HCT116 (cell line): Measurements from ENCODE around the gene LYRM1. TPM values are rescaled to one million over a fixed set of nuclear protein-coding genes. Genes with fewer than 3 reads are reported as not detected.
A peak's percentile ranks its signal among the peaks of the same experiment; 100 is the strongest.

Experiments used
- ATAC-seq: fragments of 200-7000 bp; cut with Tn5 transposase; 2 replicates; pipeline ENCODE4 v1.9.1; 2020; ENCODE audit warnings: mild to moderate bottlenecking, moderate library complexity
- BruUV-seq: library from RNA; stranded (reverse); fragments of 400-500 nt; replicated peaks from 2 replicates; lab custom pipeline; 2021; lab: Mats Ljungman, UMichigan
- CTCF ChIA-PET: fragments of 300-600 bp; sonication (Branson Sonifier 250); formaldehyde crosslinking; loops from one replicate; lab custom pipeline; 2021; ENCODE audit warnings: antibody characterized with exemption; lab: Charles Lee
- POLR2A ChIA-PET: fragments of 300-600, 350-600 bp; sonication (Branson Sonifier 250); formaldehyde crosslinking; loops from one replicate; lab custom pipeline; 2021; ENCODE audit warnings: antibody characterized with exemption; lab: Charles Lee
- RAD21 ChIA-PET, 2 experiments: fragments of 300-600 bp; sonication (Branson Sonifier 250); formaldehyde crosslinking; loops; one replicate each; lab custom pipeline; 2023; ENCODE audit warnings: low total read pairs in 2 of 2; ENCODE audit not compliant: uncharacterized antibody in 2 of 2, unreplicated experiment in 2 of 2, low non-redundant PET in 1 of 2; lab: Charles Lee
- DNase-seq: peaks from one replicate; pipeline ENCODE4 v3.0.0-alpha.2; 2010; ENCODE audit warnings: low read depth, low spot score
- H2AFZ ChIP-seq: fragments of 200-600 bp; shearing (Covaris generic), sonication (generic); 2 replicates; pipeline ENCODE4 v1.6.1; 2017; ENCODE audit warnings: low read depth, mixed run types, mixed read lengths, antibody characterized with exemption, low read length; ENCODE audit not compliant: poor library complexity, severe bottlenecking
- H3K27ac ChIP-seq: 2 replicates; pipeline ENCODE4 v1.5.1; 2012; ENCODE audit warnings: low read depth, low read length
- H3K27me3 ChIP-seq: fragments of 200-600 bp; sonication (generic); 2 replicates; pipeline ENCODE4 v1.6.1; 2016; ENCODE audit warnings: mixed run types, low read length, mixed read lengths; ENCODE audit not compliant: insufficient read depth
- H3K36me3 ChIP-seq, 2 experiments: fragments of 200-500 bp in 1 of 2; fragments of 200-600 bp in 1 of 2; sonication (Bioruptor generic) in 1 of 2; sonication (generic) in 1 of 2; 2 replicates each; pipeline versions ENCODE4 v1.5.1 to v1.6.1; 2014 to 2016; ENCODE audit warnings: low read length in 2 of 2, inconsistent platforms in 1 of 2, mixed read lengths in 1 of 2, mixed run types in 1 of 2; ENCODE audit not compliant: insufficient read depth in 2 of 2, control insufficient read depth in 1 of 2
- H3K4me1 ChIP-seq, 2 experiments: fragments of 200-600 bp in 1 of 2; sonication (generic) in 1 of 2; 2 replicates each; pipeline versions ENCODE4 v1.5.1 to v1.6.1; 2012 to 2017; ENCODE audit warnings: low read length in 2 of 2, inconsistent platforms in 1 of 2, mild to moderate bottlenecking in 1 of 2, mixed read lengths in 1 of 2, mixed run types in 1 of 2, moderate library complexity in 1 of 2; ENCODE audit not compliant: insufficient read depth in 2 of 2, control insufficient read depth in 1 of 2
- H3K4me2 ChIP-seq: fragments of 200-600 bp; sonication (generic); 2 replicates; pipeline ENCODE4 v1.6.1; 2017; ENCODE audit warnings: mixed run types, low read length, mixed read lengths
- H3K4me3 ChIP-seq, 2 experiments: fragments of 200-600 bp in 1 of 2; sonication (generic) in 1 of 2; replicated peaks in 1 of 2; 2 replicates each; pipeline ENCODE4 v1.5.1; 2011 to 2016; ENCODE audit warnings: low read length in 2 of 2, control low read depth in 1 of 2, low read depth in 1 of 2, mild to moderate bottlenecking in 1 of 2, mixed read lengths in 1 of 2, mixed run types in 1 of 2
- H3K79me2 ChIP-seq: fragments of 200-600 bp; sonication (generic); 2 replicates; pipeline ENCODE4 v1.6.1; 2017; ENCODE audit warnings: mild to moderate bottlenecking, mixed run types, low read length, moderate library complexity, mixed read lengths; ENCODE audit not compliant: insufficient read depth
- H3K9ac ChIP-seq: fragments of 200-600 bp; sonication (generic); 2 replicates; pipeline ENCODE4 v1.6.1; 2016; ENCODE audit warnings: low read length, mixed read lengths
- H3K9me2 ChIP-seq: fragments of 200-600 bp; sonication (generic), shearing (Covaris generic); 2 replicates; pipeline ENCODE4 v1.6.1; 2017; ENCODE audit warnings: mixed run types, mild to moderate bottlenecking, moderate library complexity; ENCODE audit not compliant: insufficient read depth
- H3K9me3 ChIP-seq, 2 experiments: fragments of 200-500 bp in 1 of 2; fragments of 200-600 bp in 1 of 2; sonication (Bioruptor generic) in 1 of 2; sonication (generic) in 1 of 2; 2 replicates each; pipeline ENCODE4 v1.6.1; 2014 to 2017; ENCODE audit warnings: low read length in 2 of 2, mixed read lengths in 2 of 2, inconsistent platforms in 1 of 2, low read depth in 1 of 2, mild to moderate bottlenecking in 1 of 2, mixed run types in 1 of 2, moderate library complexity in 1 of 2; ENCODE audit not compliant: control insufficient read depth in 1 of 2, insufficient read depth in 1 of 2
- H4K20me1 ChIP-seq: fragments of 200-600 bp; sonication (generic), shearing (Covaris generic); 2 replicates; pipeline ENCODE4 v1.6.1; 2017; ENCODE audit warnings: mixed run types, mild to moderate bottlenecking, moderate library complexity; ENCODE audit not compliant: insufficient read depth
- ATF3 ChIP-seq: IDR thresholded peaks from 2 replicates; pipeline ENCODE4 v1.6.1; 2012
- CBX3 ChIP-seq: IDR thresholded peaks from 2 replicates; pipeline ENCODE4 v1.6.1; 2012; ENCODE audit warnings: low read depth
- CTCF ChIP-seq, 3 experiments: fragments of 200-600 bp in 1 of 3; sonication (generic) in 1 of 3; IDR thresholded peaks in 2 of 3; conservative IDR thresholded peaks in 1 of 3; 2 replicates each; pipeline ENCODE4 v1.5.1; 2012 to 2017; ENCODE audit warnings: low read depth in 2 of 3, low read length in 2 of 3, antibody characterized with exemption in 1 of 3, borderline replicate concordance in 1 of 3, control low read depth in 1 of 3, mild to moderate bottlenecking in 1 of 3, mixed read lengths in 1 of 3, mixed run types in 1 of 3, moderate library complexity in 1 of 3; ENCODE audit not compliant: insufficient read depth in 1 of 3
- EZH2 ChIP-seq: fragments of 200-600 bp; sonication (generic); IDR thresholded peaks from 2 replicates; pipeline ENCODE4 v1.6.1; 2017; ENCODE audit warnings: antibody characterized with exemption, mixed run types
- YY1 ChIP-seq: IDR thresholded peaks from 2 replicates; pipeline ENCODE4 v1.6.1; 2011; ENCODE audit warnings: low read length, low read depth, moderate library complexity, mild to moderate bottlenecking; ENCODE audit not compliant: insufficient replicate concordance; ENCODE audit errors: extremely low read depth
- intact Hi-C: fragments of 100-400 bp; cut with micrococcal nuclease; formaldehyde crosslinking; loops from 2 replicates; pipeline ENCODE4 v1.10.0; 2022
- total RNA-seq: library from RNA; stranded (reverse); gene quantifications from one replicate; pipeline ENCODE4 v1.2.1, GENCODE V29; 2021; ENCODE audit not compliant: unreplicated experiment

Gene LYRM1
- total RNA-seq, 1 experiment from 2014 or later, result 26.7 TPM

GRCh38 chr16:20868890-20869289 is 31.7 kb upstream of the LYRM1 start:
- POLR2A ChIA-PET, result interaction anchor here (1.7 kb wide), 1 partner anchor 31 kb away, joined by 4 read pairs; the partner anchor contains the start of genes DCUN1D3 and LYRM1
- peak overlapping the region; percentile 54 for H3K27ac ChIP-seq
- RAD21 ChIA-PET, result no interaction called here
- H3K4me3 ChIP-seq, result no peak overlapping the region
- ATAC-seq (peak; percentile 56), DNase-seq (no peak)
- no peaks in the 10 kb centered on the region for H4K20me1 ChIP-seq
- peaks cover 91% of the 10 kb centered on the region for H3K79me2 ChIP-seq
- intact Hi-C loops, result loop anchor here (5.0 kb wide), 1 partner anchor 33 kb away; the partner anchor contains the start of genes DCUN1D3 and LYRM1
- peaks cover 57 to 61% of the 10 kb centered on the region in 2 experiments for H3K4me1 ChIP-seq
- H3K9ac ChIP-seq, result peak overlapping the region; percentile 42; the same call in 1 of the 2 replicates
- CTCF ChIA-PET, result interaction anchor here (1.7 kb wide), 1 partner anchor 10 kb away, joined by 5 read pairs; no protein-coding TSS in a partner anchor
- no peaks in the 10 kb centered on the region for H3K27me3 ChIP-seq
- no peaks in the 10 kb centered on the region for H3K9me2 ChIP-seq
- no peak overlapping the region for H2AFZ ChIP-seq
- H3K4me2 ChIP-seq, result peak overlapping the region; percentile 63
- no peaks in the 10 kb centered on the region for H3K9me3 ChIP-seq
- no peaks in the 10 kb centered on the region for H3K36me3 ChIP-seq
- no TSS peak for BruUV-seq
- TF ChIP-seq CBX3 (peak; percentile 56), ATF3 (no peak), YY1 (peak; percentile 13), CTCF (IDR thresholded peaks at IDR 0.05 in 2 of 3, conservative IDR thresholded peaks at IDR 0.05 in 1 of 3; ENCODE audit: borderline replicate concordance in 1 of 3, insufficient read depth in 1 of 3, low read depth in 2 of 3, low read length in 2 of 3) (no peak)

GRCh38 chr16:20870122-20870820 is 30.3 kb upstream of the LYRM1 start:
- no peak overlapping the region for H3K4me2 ChIP-seq
- no peaks in the 10 kb centered on the region for H4K20me1 ChIP-seq
- peaks cover 54 to 60% of the 10 kb centered on the region in 2 experiments for H3K4me1 ChIP-seq

More at GRCh38 chr16:20870122-20870820, 30.3 kb upstream of the LYRM1 start:
- Histone ChIP-seq H2AFZ (no peak overlapping the region), H3K9me2 (no peaks in the 10 kb centered on the region), H3K9me3 (no peaks in the 10 kb centered on the region), H3K36me3 (no peaks in the 10 kb centered on the region), H3K79me2 (peaks cover 92% of the 10 kb centered on the region), H3K9ac (no peak overlapping the region), H3K27ac (no peak overlapping the region), H3K27me3 (no peaks in the 10 kb centered on the region)
- no TSS peak for BruUV-seq
- intact Hi-C loops, result no loop called here
- RAD21 ChIA-PET, result no interaction called here
- CTCF ChIA-PET, result no interaction called here
- POLR2A ChIA-PET, result no interaction called here
- TF ChIP-seq EZH2, result no peak
- TF ChIP-seq, all 23 proteins: peak for 0
- no peak for DNase-seq
- no peak for ATAC-seq
- no peak overlapping the region for H3K4me3 ChIP-seq
